WERI-Rb-1 (cell line): ENCODE results near the gene MAPT.
A peak's percentile ranks its signal among the peaks of the same experiment; 100 is the strongest.

Experiments used
- DNase-seq: peaks from one replicate; pipeline ENCODE4 v3.0.0-alpha.2; 2020
- H3K27ac ChIP-seq: fragments of 250-450 bp; sonication (Bioruptor Pico); 2 replicates; pipeline ENCODE4 v1.5.1; 2020; ENCODE audit warnings: mild to moderate bottlenecking, moderate library complexity
- H3K27me3 ChIP-seq: fragments of 250-450 bp; sonication (Bioruptor Pico); 2 replicates; pipeline ENCODE4 v1.5.1; 2021; ENCODE audit warnings: mild to moderate bottlenecking, low read depth, moderate library complexity; ENCODE audit not compliant: insufficient read depth, severe bottlenecking
- H3K36me3 ChIP-seq: fragments of 250-450 bp; sonication (Bioruptor Pico); 2 replicates; pipeline ENCODE4 v1.5.1; 2020; ENCODE audit warnings: mild to moderate bottlenecking, moderate library complexity
- H3K4me3 ChIP-seq: 2 replicates; pipeline ENCODE4 v1.5.1; 2011; ENCODE audit warnings: low read depth, mild to moderate bottlenecking, control low read depth, low read length
- H3K9me3 ChIP-seq: fragments of 250-450 bp; sonication (Bioruptor Pico); 2 replicates; pipeline ENCODE4 v1.5.1; 2021; ENCODE audit warnings: mild to moderate bottlenecking, moderate library complexity; ENCODE audit not compliant: severe bottlenecking
- CTCF ChIP-seq: IDR thresholded peaks from 2 replicates; pipeline ENCODE4 v1.5.1; 2011; ENCODE audit warnings: low read depth, mild to moderate bottlenecking, control low read depth, inconsistent platforms, low read length

Gene MAPT

DNA sequence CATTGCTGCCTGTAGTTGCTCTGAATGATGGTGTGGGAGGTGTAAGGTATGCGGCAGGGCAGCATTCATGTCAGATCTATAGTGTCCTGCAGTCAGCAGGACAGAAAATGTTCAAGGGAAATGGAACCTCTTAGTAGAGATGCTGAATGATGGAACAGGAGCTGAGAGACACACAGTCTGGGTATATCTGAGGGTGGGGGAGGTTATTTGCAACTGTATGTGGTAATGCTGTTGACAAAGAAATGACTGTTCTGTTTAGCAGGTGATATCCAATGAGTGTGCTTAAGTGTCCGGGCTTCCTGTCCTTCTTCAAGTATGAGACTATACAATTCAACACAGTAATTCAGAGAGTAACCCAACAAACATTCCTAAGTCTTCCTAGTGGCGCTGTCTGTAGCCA, 151.3 kb downstream of the MAPT start:
- H3K9me3 ChIP-seq, result no peaks in the 10 kb centered on the region
- H3K36me3 ChIP-seq, result peaks cover 85% of the 10 kb centered on the region
- no peak overlapping the region for H3K4me3 ChIP-seq
- H3K27ac ChIP-seq, result no peak overlapping the region
- DNase-seq, result no peak
- H3K27me3 ChIP-seq, result no peaks in the 10 kb centered on the region
- no peak for TF ChIP-seq CTCF

- Histone ChIP-seq H3K36me3 (peaks cover 88% of the 10 kb centered on the region), H3K4me3 (no peak overlapping the region), H3K9me3 (no peaks in the 10 kb centered on the region), H3K27me3 (no peaks in the 10 kb centered on the region), H3K27ac (no peak overlapping the region)
- TF ChIP-seq CTCF, result no peak
- DNase-seq, result no peak
Observed at GRCh38 chr17:46046957-46047356, 152.6 kb downstream of the MAPT start.

DNA sequence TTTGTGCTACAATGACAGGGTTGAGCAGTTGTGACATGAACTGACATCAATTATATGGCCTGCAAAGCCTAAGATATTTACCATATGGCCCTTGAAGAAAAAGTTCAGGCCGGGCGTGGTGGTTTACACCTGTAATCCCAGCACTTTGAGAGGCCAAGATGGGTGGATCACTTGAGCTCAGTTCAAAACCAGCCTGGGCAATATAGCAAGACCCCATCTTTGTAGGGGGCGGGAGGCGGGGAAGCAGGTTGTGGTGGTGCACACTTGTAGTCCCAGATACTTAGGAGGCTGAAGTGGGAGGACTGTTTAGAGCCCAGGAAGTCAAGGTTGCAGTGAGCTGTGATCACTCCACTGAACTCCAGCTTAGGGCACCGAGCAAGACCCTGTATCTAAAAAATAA, 153.0 kb downstream of the MAPT start:
- no peaks in the 10 kb centered on the region for H3K9me3 ChIP-seq
- TF ChIP-seq CTCF, result no peak
- peaks cover 88% of the 10 kb centered on the region for H3K36me3 ChIP-seq
- DNase-seq, result no peak
- no peak overlapping the region for H3K27ac ChIP-seq
- H3K4me3 ChIP-seq, result no peak overlapping the region
- H3K27me3 ChIP-seq, result no peaks in the 10 kb centered on the region

DNA sequence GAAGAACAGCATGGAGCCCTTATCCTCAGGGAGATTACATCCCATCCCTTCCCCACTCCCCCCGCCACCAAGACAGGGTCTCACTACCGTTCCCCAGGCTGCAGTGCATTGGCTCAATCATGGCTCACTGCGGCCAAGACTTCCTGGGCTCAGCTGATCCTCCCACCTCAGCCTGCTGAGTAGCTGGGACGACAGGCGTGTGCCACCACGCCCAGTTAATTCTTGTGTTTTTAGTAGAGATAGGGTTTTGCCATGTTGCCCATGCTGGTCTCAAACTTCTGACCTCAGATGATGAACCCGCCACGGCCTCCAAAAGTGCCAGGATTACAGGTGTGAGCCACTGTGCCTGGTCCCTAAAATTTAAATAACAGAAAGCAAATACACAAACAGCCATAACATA, 153.5 kb downstream of the MAPT start:
- no peak for DNase-seq
- H3K27ac ChIP-seq, result no peak overlapping the region
- H3K36me3 ChIP-seq, result peaks cover 84% of the 10 kb centered on the region
- H3K9me3 ChIP-seq, result no peaks in the 10 kb centered on the region
- H3K4me3 ChIP-seq, result no peak overlapping the region
- no peak for TF ChIP-seq CTCF
- no peaks in the 10 kb centered on the region for H3K27me3 ChIP-seq

DNA sequence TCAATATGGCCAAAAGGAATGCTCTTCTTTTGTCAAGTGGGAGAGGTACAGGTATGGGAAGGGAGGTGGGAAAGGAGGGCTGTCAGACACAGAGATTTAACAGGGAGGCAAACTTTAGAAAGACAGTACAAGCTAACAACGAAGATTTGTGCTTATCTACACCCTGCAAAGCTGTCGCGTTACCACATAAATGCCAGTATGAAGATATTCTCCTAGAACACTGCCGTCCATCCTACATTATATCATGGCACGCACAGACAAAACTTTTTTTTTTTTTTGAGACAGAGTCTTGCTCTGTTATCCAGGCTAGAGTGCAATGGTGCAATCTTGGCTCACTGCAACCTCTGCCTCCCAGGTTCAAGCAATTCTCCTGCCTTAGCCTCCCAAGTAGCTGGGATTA, 155.3 kb downstream of the MAPT start:
- no peak for TF ChIP-seq CTCF
- no peaks in the 10 kb centered on the region for H3K27me3 ChIP-seq
- H3K36me3 ChIP-seq, result peaks cover 79% of the 10 kb centered on the region

DNA sequence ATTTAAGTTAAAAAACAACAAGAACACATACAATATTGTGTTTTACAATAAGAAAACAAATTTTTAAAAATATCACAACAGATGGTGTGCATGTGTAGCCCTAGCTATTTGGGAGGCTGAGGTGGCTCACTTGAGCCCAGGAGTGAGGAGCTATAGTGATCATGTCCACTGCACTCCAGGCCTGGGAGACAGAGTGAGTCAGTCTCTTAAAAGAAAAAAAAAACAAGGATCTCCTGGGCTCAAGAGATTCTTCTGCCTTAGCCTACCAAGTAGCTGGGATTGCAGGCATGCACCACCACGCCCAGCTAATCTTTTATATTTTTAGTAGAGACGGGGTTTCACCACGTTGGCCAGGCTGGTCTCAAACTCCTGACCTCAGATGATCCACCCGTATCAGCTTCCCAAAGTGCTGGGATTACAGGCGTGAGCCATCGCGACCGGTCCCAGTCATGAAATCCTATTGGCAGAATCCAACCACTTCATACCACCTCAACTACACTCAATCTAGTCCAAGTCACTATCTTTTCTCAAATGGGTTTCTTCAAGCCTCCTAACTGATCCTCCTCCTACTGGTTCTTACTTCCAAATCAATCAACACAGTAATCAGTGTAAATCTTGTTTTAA, 159.7 kb downstream of the MAPT start:
- Histone ChIP-seq H3K9me3 (no peaks in the 10 kb centered on the region), H3K36me3 (peaks cover 65% of the 10 kb centered on the region), H3K4me3 (no peak overlapping the region), H3K27me3 (no peaks in the 10 kb centered on the region), H3K27ac (no peak overlapping the region)
- DNase-seq, result peak; percentile 38
- TF ChIP-seq CTCF, result no peak

More for the DNA sequence above, 155.3 kb downstream of the MAPT start:
- H3K4me3 ChIP-seq, result no peak overlapping the region
- H3K27ac ChIP-seq, result no peak overlapping the region
- no peaks in the 10 kb centered on the region for H3K9me3 ChIP-seq
- no peak for DNase-seq
